CD4-positive, alpha-beta T cell (primary cell): Measurements from ENCODE around the gene MAP4K2. TPM values are rescaled to one million over a fixed set of nuclear protein-coding genes. Genes with fewer than 3 reads are reported as not detected.

Experiments used
- ATAC-seq: fragments of 200-7000 bp; cut with Tn5 transposase; one replicate; pipeline ENCODE4 v1.10.0; 2022; ENCODE audit warnings: mild to moderate bottlenecking; ENCODE audit not compliant: poor library complexity
- CTCF ChIA-PET: fragments of 350-600 bp; sonication (Branson Sonifier 250); formaldehyde crosslinking; loops from one replicate; lab custom pipeline; 2021; ENCODE audit warnings: antibody characterized with exemption, inconsistent platforms; lab: Charles Lee
- POLR2A ChIA-PET: fragments of 350-600 bp; sonication (Branson Sonifier 250); formaldehyde crosslinking; loops from one replicate; lab custom pipeline; 2021; ENCODE audit warnings: antibody characterized with exemption, inconsistent platforms; lab: Charles Lee
- DNase-seq, 14 experiments: peaks; one replicate each; pipeline ENCODE4 v3.0.0-alpha.2; 2013 to 2020; ENCODE audit warnings: mixed read lengths in 2 of 14
- H3K27ac ChIP-seq, 2 donors: one replicate each; pipeline versions ENCODE4 v1.5.1 to v1.7.0; 2013; ENCODE audit warnings: low read length in 2 of 2, low read depth in 1 of 2, mild to moderate bottlenecking in 1 of 2
- H3K27me3 ChIP-seq, 2 experiments: 1 replicate in 1 of 2; 2 replicates in 1 of 2; pipeline versions ENCODE4 v1.6.1 to v1.7.0; 2013; ENCODE audit warnings: low read length in 2 of 2, control low read depth in 1 of 2, mild to moderate bottlenecking in 1 of 2, moderate library complexity in 1 of 2; ENCODE audit not compliant: insufficient read depth in 2 of 2, control insufficient read depth in 1 of 2
- H3K36me3 ChIP-seq: one replicate; pipeline ENCODE4 v1.6.1; 2013; ENCODE audit warnings: low read length, control low read depth; ENCODE audit not compliant: insufficient read depth
- H3K4me1 ChIP-seq: one replicate; pipeline ENCODE4 v1.6.1; 2013; ENCODE audit warnings: low read length, control low read depth; ENCODE audit not compliant: insufficient read depth
- H3K4me3 ChIP-seq: one replicate; pipeline ENCODE4 v1.5.1; 2013; ENCODE audit warnings: mild to moderate bottlenecking, low read length, moderate library complexity
- H3K9me3 ChIP-seq, 2 experiments: 1 replicate in 1 of 2; 2 replicates in 1 of 2; pipeline versions ENCODE4 v1.6.1 to v1.7.0; 2013; ENCODE audit warnings: low read length in 2 of 2, mild to moderate bottlenecking in 2 of 2, control low read depth in 1 of 2, moderate library complexity in 1 of 2; ENCODE audit not compliant: control insufficient read depth in 1 of 2, insufficient read depth in 1 of 2
- H3K27ac Mint-ChIP-seq: one replicate; pipeline ENCODE4 v1.8.0; 2020; ENCODE audit warnings: mixed read lengths
- H3K27me3 Mint-ChIP-seq: one replicate; pipeline ENCODE4 v1.8.0; 2021; ENCODE audit warnings: mixed read lengths
- H3K36me3 Mint-ChIP-seq: one replicate; pipeline ENCODE4 v1.8.0; 2021; ENCODE audit warnings: low read depth, mixed read lengths
- H3K4me1 Mint-ChIP-seq: one replicate; pipeline ENCODE4 v1.8.0; 2021; ENCODE audit warnings: low read depth, mixed read lengths
- H3K4me3 Mint-ChIP-seq: one replicate; pipeline ENCODE4 v1.8.0; 2020; ENCODE audit warnings: mild to moderate bottlenecking, mixed read lengths
- H3K9me3 Mint-ChIP-seq: one replicate; pipeline ENCODE4 v1.8.0; 2020; ENCODE audit warnings: mixed read lengths
- CTCF ChIP-seq: fragments of 200-600 bp; IDR thresholded peaks from one replicate; pipeline ENCODE4 v1.8.0; 2022; ENCODE audit warnings: antibody characterized with exemption, mild to moderate bottlenecking
- intact Hi-C, 2 experiments: fragments of 100-400 bp; cut with DNase I in 1 of 2; cut with micrococcal nuclease in 1 of 2; formaldehyde crosslinking; loops; one replicate each; pipeline versions ENCODE4 v1.15.1 to v1.9.0; 2023 to 2025; cut with DNase I, micrococcal nuclease
- total RNA-seq, 174 experiments: library from RNA in 2 of 174; stranded (reverse) in 2 of 174; gene quantifications; one replicate each; pipeline ENCODE4 v1.2.3 and lab custom pipeline; 2021 to 2026

The MAP4K2 gene
- total RNA-seq, 2 experiments from 2014 or later, result 71.9 to 74.1 TPM

- peak; percentile 56 to 95 (median 82) for DNase-seq
- peak overlapping the region; percentile 95 for H3K4me3 Mint-ChIP-seq
- H3K27ac Mint-ChIP-seq, result peak overlapping the region; percentile 92
- H3K9me3 Mint-ChIP-seq, result no peaks in the 10 kb centered on the region
- Histone ChIP-seq H3K27me3 (no peaks in the 10 kb centered on the region), H3K4me1 (peaks cover 63% of the 10 kb centered on the region), H3K27ac (peak overlapping the region; percentile 56 to 94), H3K9me3 (no peaks in the 10 kb centered on the region), H3K4me3 (peak overlapping the region; percentile 74), H3K36me3 (peaks cover 48% of the 10 kb centered on the region)
- intact Hi-C loops, result loop anchor here (1.0 to 10.0 kb wide), 6 partner anchors 10 to 100 kb away; partner anchors contain the start of genes RASGRP2 (in 2 of the 2), EHD1 (in 1 of the 2) and MEN1 (in 1 of the 2)
- ChIA-PET POLR2A (interaction anchor here (0.6 to 11.6 kb wide), 25 partner anchors 10 to 1922 kb away, joined by 3 to 596 read pairs (median 9); partner anchors contain the start of genes CDC42BPG, FAU, MALAT1 and MAP4K2), CTCF (interaction anchor here (4.1 kb wide), 1 partner anchor 34 kb away, joined by 28 read pairs; the partner anchor contains the start of gene RASGRP2)
- no peaks in the 10 kb centered on the region for H3K27me3 Mint-ChIP-seq
- peak; percentile 2 for ATAC-seq
- peaks cover 81% of the 10 kb centered on the region for H3K4me1 Mint-ChIP-seq
- no peak for TF ChIP-seq CTCF
- H3K36me3 Mint-ChIP-seq, result peaks cover 60% of the 10 kb centered on the region
Measured at GRCh38 chr11:64777449-64778222, 25.4 kb downstream of the MAP4K2 start.

GRCh38 chr11:64776875-64777274, 26.1 kb downstream of the MAP4K2 start:
- no peak for TF ChIP-seq CTCF
- peaks cover 68% of the 10 kb centered on the region for H3K36me3 Mint-ChIP-seq
- no peak for ATAC-seq
- intact Hi-C loops, result loop anchor here (1.0 to 10.0 kb wide), 4 partner anchors 10 to 100 kb away; partner anchors contain the start of genes EHD1 (in 1 of the 2) and RASGRP2 (in 1 of the 2)
- peak in 2 of 14 experiments; percentile 23 to 34 for DNase-seq
- no peaks in the 10 kb centered on the region for H3K9me3 Mint-ChIP-seq
- Histone ChIP-seq H3K36me3 (peaks cover 55% of the 10 kb centered on the region), H3K4me3 (peak overlapping the region; percentile 74), H3K9me3 (no peaks in the 10 kb centered on the region), H3K27ac (peak overlapping the region; percentile 21 to 56), H3K4me1 (peaks cover 66% of the 10 kb centered on the region), H3K27me3 (no peaks in the 10 kb centered on the region)
- ChIA-PET CTCF (interaction anchor here (0.5 to 4.1 kb wide), 4 partner anchors 9 to 572 kb away, joined by 3 to 28 read pairs (median 4); partner anchors contain the start of genes CDC42BPG and RASGRP2), POLR2A (interaction anchor here (0.6 to 11.6 kb wide), 9 partner anchors 12 to 591 kb away, joined by 3 to 596 read pairs (median 4); partner anchors contain the start of genes MAP4K2, MEN1, PYGM and RASGRP2)
- H3K4me1 Mint-ChIP-seq, result peaks cover 85% of the 10 kb centered on the region
- peak overlapping the region; percentile 92 for H3K27ac Mint-ChIP-seq
- H3K27me3 Mint-ChIP-seq, result no peaks in the 10 kb centered on the region
- H3K4me3 Mint-ChIP-seq, result peak overlapping the region; percentile 95

- peaks cover 72% of the 10 kb centered on the region for H3K36me3 Mint-ChIP-seq
- DNase-seq (peak in 1 of 14 experiments; percentile 12), ATAC-seq (no peak)
- CTCF ChIA-PET, result interaction anchor here (0.5 to 4.1 kb wide), 5 partner anchors 8 to 572 kb away, joined by 3 to 28 read pairs (median 5); partner anchors contain the start of genes CDC42BPG and RASGRP2
- no peaks in the 10 kb centered on the region for H3K27me3 ChIP-seq
- no peak for TF ChIP-seq CTCF
- H3K4me1 Mint-ChIP-seq, result peaks cover 89% of the 10 kb centered on the region
- H3K36me3 ChIP-seq, result peaks cover 59% of the 10 kb centered on the region
- peaks cover 71% of the 10 kb centered on the region for H3K4me1 ChIP-seq
- peak overlapping the region in 1 of 2 donors; percentile 21 for H3K27ac ChIP-seq
- no peaks in the 10 kb centered on the region for H3K9me3 Mint-ChIP-seq
- H3K27ac Mint-ChIP-seq, result peak overlapping the region; percentile 92
- peak overlapping the region; percentile 95 for H3K4me3 Mint-ChIP-seq
- no peaks in the 10 kb centered on the region for H3K27me3 Mint-ChIP-seq
- no peaks in the 10 kb centered on the region for H3K9me3 ChIP-seq
- peak overlapping the region; percentile 74 for H3K4me3 ChIP-seq
- POLR2A ChIA-PET, result interaction anchor here (0.9 to 11.6 kb wide), 7 partner anchors 11 to 341 kb away, joined by 3 to 596 read pairs (median 4); partner anchors contain the start of genes MAP4K2, MEN1, PYGM and RASGRP2
- intact Hi-C loops, result loop anchor here (5.0 to 10.0 kb wide), 3 partner anchors 34 to 101 kb away; partner anchors contain the start of genes EHD1 (in 1 of the 2) and RASGRP2 (in 1 of the 2)
Measured at GRCh38 chr11:64776425-64776824, 26.6 kb downstream of the MAP4K2 start.
